H1 (cell line): Measurements from ENCODE around the gene LRRC61. TPM values are rescaled to one million over a fixed set of nuclear protein-coding genes. Genes with fewer than 3 reads are reported as not detected.

ENCODE experiments used
- ATF2 ChIP-seq: IDR thresholded peaks from 2 replicates; pipeline ENCODE4 v1.6.1; 2012; ENCODE audit warnings: low read length, inconsistent platforms
- CBX8 ChIP-seq: fragments of 300-800, 300-1000 bp; sonication (generic); IDR thresholded peaks from 2 replicates; pipeline ENCODE4 v1.7.1; 2016; ENCODE audit warnings: low read depth, low read length, borderline replicate concordance
- CEBPB ChIP-seq: IDR thresholded peaks from 2 replicates; pipeline ENCODE4 v1.6.1; 2012; ENCODE audit warnings: low read depth, low read length
- CHD2 ChIP-seq: IDR thresholded peaks from 2 replicates; pipeline ENCODE4 v1.6.1; 2012; ENCODE audit warnings: low read length, improper control_type of control experiment
- CTCF ChIP-seq, 3 experiments: IDR thresholded peaks; 1 replicate in 2 of 3; 2 replicates in 1 of 3; pipeline versions ENCODE4 v1.5.1 to v1.6.1; 2011; ENCODE audit warnings: low read length in 3 of 3, mild to moderate bottlenecking in 3 of 3, inconsistent platforms in 2 of 3, low read depth in 1 of 3, moderate library complexity in 1 of 3; ENCODE audit not compliant: insufficient read depth in 1 of 3; ENCODE audit errors: control extremely low read depth in 1 of 3
- EP300 ChIP-seq, 2 experiments: IDR thresholded peaks; 1 replicate in 1 of 2; 2 replicates in 1 of 2; pipeline ENCODE4 v1.6.1; 2011 to 2012; ENCODE audit warnings: low read depth in 2 of 2, low read length in 2 of 2, mild to moderate bottlenecking in 2 of 2, borderline replicate concordance in 1 of 2, inconsistent platforms in 1 of 2, moderate library complexity in 1 of 2
- GABPA ChIP-seq: IDR thresholded peaks from 2 replicates; pipeline ENCODE4 v1.6.1; 2011; ENCODE audit warnings: mild to moderate bottlenecking, low read length, moderate library complexity, borderline replicate concordance; ENCODE audit not compliant: insufficient read depth
- HDAC2 ChIP-seq, 2 experiments: fragments of 300-600 bp in 1 of 2; sonication (generic) in 1 of 2; IDR thresholded peaks; 2 replicates each; pipeline ENCODE4 v1.6.1; 2011 to 2012; ENCODE audit warnings: low read depth in 2 of 2, low read length in 2 of 2, mild to moderate bottlenecking in 2 of 2, moderate library complexity in 2 of 2, borderline replicate concordance in 1 of 2, inconsistent platforms in 1 of 2
- KDM4A ChIP-seq: IDR thresholded peaks from one replicate; pipeline ENCODE4 v1.7.1; 2012; ENCODE audit warnings: low read depth, mild to moderate bottlenecking, moderate library complexity, low read length, inconsistent platforms; ENCODE audit not compliant: severe bottlenecking
- NANOG ChIP-seq: IDR thresholded peaks from 2 replicates; pipeline ENCODE4 v1.6.1; 2011; ENCODE audit warnings: low read length, low read depth, mild to moderate bottlenecking, inconsistent platforms; ENCODE audit not compliant: insufficient read depth, poor library complexity, severe bottlenecking
- RFX5 ChIP-seq: IDR thresholded peaks from 2 replicates; pipeline ENCODE4 v1.6.1; 2011; ENCODE audit warnings: low read depth, low read length, improper control_type of control experiment, borderline replicate concordance
- RNF2 ChIP-seq: fragments of 200-900, 300-1000 bp; sonication (generic); IDR thresholded peaks from 2 replicates; pipeline ENCODE4 v1.7.1; 2016; ENCODE audit warnings: borderline replicate concordance, low read depth, mild to moderate bottlenecking, antibody characterized with exemption, low read length; ENCODE audit not compliant: poor library complexity, severe bottlenecking; ENCODE audit errors: missing control alignments
- SIN3A ChIP-seq, 2 experiments: IDR thresholded peaks in 1 of 2; conservative IDR thresholded peaks in 1 of 2; 2 replicates each; pipeline ENCODE4 v1.6.1; 2011 to 2012; ENCODE audit warnings: low read length in 2 of 2, improper control_type of control experiment in 1 of 2, low read depth in 1 of 2, mild to moderate bottlenecking in 1 of 2
- TAF1 ChIP-seq: IDR thresholded peaks from 2 replicates; pipeline ENCODE4 v1.6.1; 2011; ENCODE audit warnings: mild to moderate bottlenecking, low read depth, low read length
- TAF7 ChIP-seq: optimal IDR thresholded peaks from 2 replicates; pipeline ENCODE3; 2011; ENCODE audit warnings: low read depth, mild to moderate bottlenecking, inconsistent platforms, low read length, moderate library complexity, borderline replicate concordance
- TBP ChIP-seq: IDR thresholded peaks from 2 replicates; pipeline ENCODE4 v1.6.1; 2011; ENCODE audit warnings: low read depth, low read length, improper control_type of control experiment
- YY1 ChIP-seq: IDR thresholded peaks from 2 replicates; pipeline ENCODE4 v1.6.1; 2011; ENCODE audit warnings: low read depth, mild to moderate bottlenecking, low read length
- polyA plus RNA-seq, 7 experiments: library from polyadenylated mRNA; depleted of rRNA in 3 of 7; stranded (reverse) in 5 of 7; unstranded in 2 of 7; fragments of >200 nt in 5 of 7; fragments of 200-250 nt in 2 of 7; gene quantifications; 1 replicate in 5 of 7; 2 replicates in 1 of 7; 4 replicates in 1 of 7; pipeline versions ENCODE4 v1.2.1 to v1.2.3, GENCODE V29; 2011 to 2013; ENCODE audit warnings: missing spikeins in 2 of 7, mixed read lengths in 2 of 7
- total RNA-seq: library from RNA; stranded (reverse); fragmentation: NEBNext Ultra II Directional; extraction: Animal tissue kit (Norgen Biotek cat#: 25700); gene quantifications from 2 replicates; pipeline ENCODE4 v1.2.1, GENCODE V29; 2021

LRRC61 gene
- total and polyA plus RNA-seq, 2 of the 8 experiments (the other 6 are each of a cell fraction or from before 2014, with no cell fraction given), result 0.73 to 44.8 TPM

GRCh38 chr7:150378115-150378852 is 55.1 kb downstream of the LRRC61 start (continued):
- TF ChIP-seq ATF2 (0 out of 2 replicates have a peak, but pooled peaks have one; percentile 59), NANOG (peak; percentile 38), CHD2 (0 out of 2 replicates have a peak, but pooled peaks have one; percentile 4), TAF7 (no peak), SIN3A (conservative IDR thresholded peaks at IDR 0.05 in 1 of 2, IDR thresholded peaks at IDR 0.05 in 1 of 2; ENCODE audit: low read depth in 1 of 2, low read length in 2 of 2) (peak in 1 of 2 experiments; percentile 24; a peak in 1 of 4 replicates), GABPA (no peak), TAF1 (peak; percentile 65), YY1 (0 out of 2 replicates have a peak, but pooled peaks have one; percentile 17), CEBPB (no peak), HDAC2 (IDR thresholded peaks at IDR 0.05; ENCODE audit: borderline replicate concordance in 1 of 2, low read depth in 2 of 2, low read length in 2 of 2) (peak in 1 of 2 experiments; percentile 35; a peak in 1 of 4 replicates), TBP (peak; percentile 76), KDM4A (peak; percentile 30), RFX5 (peak; percentile 61; the same call in 1 of the 2 replicates), CTCF (IDR thresholded peaks at IDR 0.05; ENCODE audit: control extremely low read depth in 1 of 3, insufficient read depth in 1 of 3, low read depth in 1 of 3, low read length in 3 of 3) (peak in 2 of 3 experiments; percentile 61 to 63; a peak in 3 of 4 replicates), EP300 (IDR thresholded peaks at IDR 0.05; ENCODE audit: borderline replicate concordance in 1 of 2, low read depth in 2 of 2, low read length in 2 of 2) (peak in 1 of 2 experiments; percentile 35; a peak in 1 of 3 replicates), RNF2 (no peak), CBX8 (no peak)
